Activated T-helper 9 cell treated with anti-CD3 and anti-CD28 coated beads, Interleukin-2, amount 50 U/mL, for 16 hours (primary cell): ENCODE measurements around the gene CPNE2.
A peak's percentile ranks its signal among the peaks of the same experiment; 100 is the strongest.
"Not testable (repeated sequence)": the region's sequence is repeated elsewhere in the genome, so short reads cannot be mapped to it uniquely, and the experiment has no call there.

Experiments used
- DNase-seq: peaks from one replicate; pipeline ENCODE4 v3.0.0-alpha.2; 2020; ENCODE audit warnings: low read depth

CPNE2 gene

DNA sequence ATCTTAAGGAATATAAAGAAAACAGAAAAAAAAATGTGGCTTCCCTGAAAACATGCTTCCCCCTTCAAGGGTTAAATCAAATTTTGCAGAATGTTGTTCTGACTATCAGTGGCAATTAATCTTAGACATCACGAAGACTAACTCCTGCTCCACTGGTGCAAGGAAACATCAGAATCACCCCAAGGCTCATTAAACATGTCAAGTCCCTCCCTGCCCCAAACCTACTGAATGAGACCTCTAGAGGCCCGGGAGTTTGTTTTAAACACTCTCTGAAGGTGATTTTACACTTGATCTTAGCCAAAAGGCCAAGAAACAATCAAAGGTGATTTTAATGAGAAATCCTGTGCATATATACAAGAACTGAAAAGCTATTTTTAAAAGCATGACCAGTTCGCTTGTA, 75.2 kb downstream of the CPNE2 start:
- no peak for DNase-seq

DNA sequence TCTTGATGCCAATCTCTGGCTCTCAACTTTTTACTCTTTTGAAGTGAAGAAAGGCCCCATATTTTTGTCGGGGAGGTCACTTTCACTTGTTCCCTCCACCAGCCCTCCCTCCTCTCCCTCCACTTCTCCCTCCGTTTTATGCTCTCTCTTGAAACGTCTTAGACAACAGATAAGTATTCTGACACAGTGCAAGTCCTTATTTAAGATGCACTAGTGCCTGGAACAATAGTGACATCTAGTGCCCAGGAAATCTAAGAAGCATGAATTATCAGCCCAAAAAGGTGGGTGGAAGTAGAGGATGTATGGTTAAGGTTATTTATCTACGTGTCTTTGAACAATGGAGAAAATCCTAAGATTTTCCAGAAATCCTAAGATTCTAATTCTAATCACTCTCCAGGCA, 75.6 kb downstream of the CPNE2 start:
- DNase-seq: no peak

DNA sequence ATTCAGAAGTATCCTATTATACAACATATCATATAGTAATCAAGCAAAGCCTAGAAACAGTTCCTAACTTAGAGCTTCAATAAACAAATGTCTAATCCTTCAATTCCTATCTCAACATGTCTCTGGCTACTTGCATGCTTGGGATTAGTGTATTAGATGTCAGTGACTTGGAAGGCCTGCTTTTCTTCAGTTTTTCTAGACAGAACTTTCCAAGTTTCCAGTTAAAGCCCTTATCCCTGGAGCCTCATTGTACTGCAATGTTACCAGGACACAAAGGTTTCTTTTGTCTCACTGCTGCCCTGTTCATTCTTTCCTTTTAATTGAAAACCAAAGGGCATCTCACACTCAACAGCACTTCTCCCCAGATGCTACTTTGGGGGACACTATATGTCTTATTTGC, 76.9 kb downstream of the CPNE2 start:
- DNase-seq: no peak

DNA sequence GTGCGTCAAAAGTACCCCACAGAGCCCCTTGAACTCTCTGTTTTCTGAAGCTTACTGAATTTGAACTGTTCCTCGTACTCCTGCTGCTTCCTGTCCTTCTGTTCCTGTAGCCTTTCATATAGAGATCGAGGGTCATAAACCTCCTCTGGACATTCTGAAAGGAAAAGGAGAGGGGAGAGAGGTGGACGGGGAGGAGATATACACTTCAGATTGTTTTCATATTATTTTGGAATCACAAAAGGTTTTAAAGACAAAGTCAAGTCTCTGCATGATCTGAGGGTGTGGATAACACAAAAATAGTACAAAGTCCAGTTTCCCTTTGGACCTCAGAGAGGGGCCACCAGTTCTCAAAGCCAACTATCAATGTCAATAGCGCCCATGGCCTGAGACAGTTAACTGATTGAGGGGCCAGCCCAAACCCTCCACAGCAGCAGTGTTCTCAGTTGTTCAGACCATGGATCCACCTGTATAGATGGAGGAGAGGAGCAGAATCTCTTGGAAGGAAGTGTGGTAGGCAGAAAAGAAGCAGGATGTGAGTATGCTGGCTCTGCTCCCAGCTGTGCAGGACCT, 80.4 kb downstream of the CPNE2 start:
- DNase-seq: no peak

DNA sequence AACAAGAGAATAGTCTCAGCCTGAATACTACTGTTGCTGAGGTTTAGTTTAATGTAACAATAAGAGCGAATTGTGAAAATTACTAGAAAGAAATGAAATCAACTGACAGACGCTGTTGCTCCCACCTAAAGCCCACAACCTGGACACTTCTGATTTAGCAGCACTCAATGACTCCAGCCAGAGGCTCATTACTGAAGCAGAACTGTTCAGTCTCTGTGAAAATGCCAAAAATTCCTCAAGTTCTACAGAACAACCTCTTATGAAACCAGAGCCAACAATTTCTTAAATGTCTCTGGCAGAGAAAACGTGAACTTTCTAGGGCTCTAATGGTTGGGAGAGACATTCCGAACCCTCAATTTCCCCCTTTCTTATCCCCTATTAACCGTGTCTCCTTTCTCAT, 83.5 kb downstream of the CPNE2 start:
- no peak for DNase-seq

DNA sequence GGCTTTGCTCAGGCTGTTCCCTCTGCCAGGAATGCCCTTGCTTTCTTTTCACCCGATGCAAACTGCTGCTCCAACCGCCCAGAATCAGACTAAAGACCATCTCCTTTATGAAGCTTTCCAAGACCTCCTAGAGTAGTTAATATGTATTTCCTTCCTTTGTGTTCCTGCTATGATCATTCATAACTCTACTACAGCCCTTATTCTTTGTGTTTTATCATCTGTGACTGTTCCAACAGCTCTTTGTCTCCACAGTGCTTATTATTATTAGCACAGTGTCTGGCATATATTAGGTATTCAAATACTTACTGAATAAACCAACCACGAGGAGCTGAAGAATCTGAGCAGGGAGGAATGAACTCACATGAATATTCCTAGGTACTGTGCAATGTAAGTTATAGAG, 85.8 kb downstream of the CPNE2 start:
- DNase-seq: no peak

DNA sequence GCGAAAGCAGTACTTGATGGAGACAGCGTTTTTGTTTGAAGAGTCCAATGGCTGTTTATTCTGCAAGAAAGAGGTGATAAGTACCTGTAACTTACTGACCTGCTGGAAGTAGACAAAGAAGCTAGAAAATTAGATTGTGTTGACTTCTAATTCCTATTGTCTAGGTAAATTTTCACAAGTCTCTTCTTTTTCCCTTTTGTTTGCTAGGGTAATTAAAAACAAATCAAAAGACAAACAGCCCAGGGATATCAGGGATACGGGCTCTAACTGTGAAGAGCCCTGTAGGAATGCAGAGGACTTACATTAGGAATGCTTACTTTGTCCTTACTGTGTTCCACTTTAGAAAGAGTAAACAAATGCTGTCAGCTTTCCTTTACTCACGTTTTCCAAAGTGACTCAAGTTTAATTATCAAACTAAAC, 86.4 kb downstream of the CPNE2 start:
- DNase-seq: no peak

DNA sequence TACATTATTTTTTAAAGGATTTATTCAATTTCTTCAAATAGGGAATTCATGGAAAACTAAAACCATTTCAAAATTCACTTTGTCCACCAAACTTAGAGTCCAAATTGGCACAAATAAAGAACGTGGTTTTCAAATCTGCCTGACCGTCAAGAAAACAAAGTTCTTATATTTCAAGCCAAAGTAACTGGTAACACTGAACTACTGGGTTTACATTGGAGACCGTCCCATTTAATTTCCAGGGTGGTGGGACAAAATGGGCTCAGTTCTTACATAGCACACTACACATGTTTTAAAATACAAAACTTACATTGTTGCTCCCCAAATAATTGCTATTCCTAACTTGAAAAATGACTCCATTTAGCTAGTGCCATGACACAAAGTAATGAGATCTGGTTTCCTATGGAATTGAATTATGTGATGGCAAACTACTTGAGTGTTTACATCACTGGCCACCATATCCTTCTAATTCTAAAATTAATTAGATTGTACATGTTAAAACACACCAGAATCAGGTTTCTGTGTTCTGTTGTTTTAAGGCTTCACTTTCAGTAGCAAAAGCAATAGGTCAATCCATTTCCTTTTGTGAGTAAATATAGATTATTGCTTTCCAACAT, 86.9 kb downstream of the CPNE2 start:
- DNase-seq: no peak

DNA sequence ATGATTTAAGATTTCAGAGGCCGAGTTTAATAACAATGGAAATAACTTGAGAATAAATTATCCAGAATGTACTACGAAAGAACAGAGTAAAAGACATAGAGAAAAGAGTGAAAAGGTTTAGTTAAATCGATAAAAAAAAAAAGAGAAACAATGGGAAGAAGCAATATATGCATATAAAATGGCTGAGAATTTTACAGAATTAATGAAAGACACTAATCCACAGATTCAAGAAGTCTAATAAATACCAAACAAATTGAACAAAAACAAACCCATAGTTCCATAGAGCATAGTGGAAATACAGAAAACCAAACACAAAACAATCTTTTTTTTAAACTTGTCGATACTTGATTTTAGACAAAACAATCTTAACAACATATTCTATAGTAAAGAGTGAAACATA, 91.7 kb downstream of the CPNE2 start:
- no peak for DNase-seq

DNA sequence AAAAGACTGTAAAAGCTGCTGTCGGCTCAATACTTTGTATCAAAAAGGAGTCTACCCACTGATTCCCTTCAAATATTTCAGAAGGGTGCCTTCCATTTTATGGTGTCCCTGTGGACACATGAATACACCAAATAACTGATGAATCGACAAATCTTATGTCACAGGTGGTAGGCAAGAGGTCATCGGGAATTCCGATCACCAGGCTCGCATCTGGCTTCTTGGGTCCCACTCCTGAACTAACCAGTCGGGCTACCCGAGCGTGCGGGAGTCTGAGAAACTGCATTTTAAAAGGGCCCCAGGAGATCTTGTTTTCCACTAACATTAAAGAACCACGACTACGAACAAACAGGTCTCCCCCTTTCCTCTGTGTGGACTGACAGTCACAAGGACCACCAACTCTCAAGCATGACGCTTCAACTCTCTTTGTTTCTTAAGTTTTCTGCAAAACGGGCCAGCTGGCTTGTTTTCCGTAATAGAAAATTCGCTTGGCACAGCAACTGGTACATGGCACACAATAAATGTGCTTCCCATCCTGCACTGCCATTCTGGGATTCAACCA, 92.6 kb downstream of the CPNE2 start:
- no peak for DNase-seq

DNA sequence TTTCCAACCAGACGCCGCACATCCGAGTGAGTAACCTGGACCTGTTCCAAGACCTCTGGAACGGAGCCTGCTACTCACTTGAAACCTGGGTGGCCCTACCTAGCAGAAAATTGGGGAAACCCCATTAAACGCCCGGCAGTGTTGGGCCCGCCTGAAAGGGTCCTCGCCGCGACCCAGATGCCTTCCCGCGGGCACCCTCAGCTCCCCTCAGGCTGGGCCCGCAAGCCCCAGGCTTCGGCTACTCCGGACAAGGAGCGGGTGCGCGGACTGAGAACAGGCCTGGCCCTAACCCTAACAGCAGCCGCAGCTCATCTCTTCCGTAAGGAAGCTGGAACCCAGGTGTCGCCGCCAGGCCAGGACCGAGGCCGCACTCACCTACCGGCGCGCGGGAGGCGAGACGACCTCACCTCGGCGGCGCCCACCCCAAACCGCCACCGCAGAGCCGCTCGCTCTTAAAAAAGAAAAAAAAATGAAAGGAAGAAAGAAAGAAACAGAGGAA, 93.1 kb downstream of the CPNE2 start:
- peak; percentile 30 for DNase-seq

DNA sequence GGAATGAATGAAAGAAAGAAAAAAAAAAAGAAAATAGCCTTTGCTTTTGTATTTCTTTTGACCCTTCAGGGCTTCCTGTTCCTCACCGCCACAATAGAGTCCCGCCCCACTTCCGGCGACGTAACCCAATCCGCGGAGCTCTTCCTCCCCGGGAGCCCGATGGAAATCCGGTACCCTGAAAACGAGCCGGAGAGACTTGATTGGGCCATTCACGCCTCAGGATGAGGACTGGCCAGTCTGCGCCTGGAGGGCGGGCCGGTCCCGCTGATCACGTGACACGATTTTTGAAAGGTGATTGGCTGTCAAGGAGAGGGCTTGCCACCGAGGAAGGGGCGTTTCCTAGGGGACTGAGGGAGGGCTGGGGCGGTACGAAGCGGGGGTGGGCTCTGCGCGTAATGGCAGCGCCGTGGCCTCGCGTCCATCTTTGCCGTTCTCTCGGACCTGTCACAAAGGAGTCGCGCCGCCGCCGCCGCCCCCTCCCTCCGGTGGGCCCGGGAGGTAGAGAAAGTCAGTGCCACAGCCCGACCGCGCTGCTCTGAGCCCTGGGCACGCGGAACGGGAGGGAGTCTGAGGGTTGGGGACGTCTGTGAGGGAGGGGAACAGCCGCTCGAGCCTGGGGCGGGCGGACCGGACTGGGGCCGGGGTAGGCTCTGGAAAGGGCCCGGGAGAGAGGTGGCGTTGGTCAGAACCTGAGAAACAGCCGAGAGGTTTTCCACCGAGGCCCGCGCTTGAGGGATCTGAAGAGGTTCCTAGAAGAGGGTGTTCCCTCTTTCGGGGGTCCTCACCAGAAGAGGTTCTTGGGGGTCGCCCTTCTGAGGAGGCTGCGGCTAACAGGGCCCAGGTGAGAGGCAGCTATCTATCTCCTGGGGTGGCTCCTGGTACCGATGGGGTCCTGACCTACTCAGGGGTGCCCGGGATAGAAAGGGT, 93.8 kb downstream of the CPNE2 start, which contains the start of the genes PSME3IP1 and RSPRY1:
Gene PSME3IP1, minus strand, starts transcription at position 95 of the 927 bp plus-strand sequence. CDS start 12,185 bp downstream, outside the sequence.
Gene RSPRY1, plus strand, starts transcription at position 385 of the 927 bp plus-strand sequence. CDS start 18,330 bp downstream, outside the sequence.
- DNase-seq: peak; percentile 96

DNA sequence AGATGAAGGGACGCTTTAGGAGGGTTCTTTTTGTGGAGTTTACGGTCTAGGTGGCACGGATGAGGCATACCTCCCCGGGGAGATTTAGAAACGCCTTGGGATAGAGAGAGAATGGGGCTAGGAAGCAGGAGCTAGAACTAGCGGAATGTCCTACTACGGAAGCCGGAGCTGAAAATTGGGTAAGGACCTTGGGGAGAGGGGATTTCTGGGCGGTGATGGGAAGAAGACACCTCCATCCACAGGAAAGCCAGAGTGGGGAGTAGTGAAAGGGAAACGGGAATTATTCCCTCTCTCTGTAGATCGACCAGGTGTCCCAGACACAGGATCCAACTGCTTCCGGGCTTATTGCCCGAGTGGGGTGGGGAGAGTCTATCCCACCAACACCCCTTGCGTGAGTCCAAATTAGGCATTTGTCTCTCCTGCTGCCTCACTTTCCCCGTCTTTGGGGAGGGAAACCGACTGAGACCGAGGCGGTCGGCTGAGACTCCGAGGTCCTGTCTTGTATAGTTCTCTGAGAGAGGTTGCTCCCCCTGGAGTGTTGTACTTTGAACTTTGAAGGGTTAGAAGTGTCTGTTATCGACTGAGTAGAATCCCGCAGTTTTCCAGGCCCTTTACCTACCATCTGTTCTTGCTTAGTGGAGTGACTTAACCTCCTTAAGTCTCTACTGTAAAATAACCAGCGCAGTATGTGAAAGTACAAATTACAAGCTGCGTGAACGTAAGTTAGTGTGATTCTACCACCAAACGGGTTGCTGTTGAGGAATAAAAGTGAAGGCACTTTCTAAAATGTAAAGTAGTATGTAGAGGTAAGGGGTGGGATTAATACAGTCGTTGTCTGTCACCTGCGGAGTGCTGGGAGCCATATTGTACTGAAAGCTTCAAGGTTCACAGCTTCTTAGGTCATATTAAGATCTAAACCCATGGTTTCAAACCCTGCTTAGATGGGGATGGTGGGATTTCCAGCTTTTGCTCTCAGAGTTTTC, 94.8 kb downstream of the CPNE2 start:
- no peak for DNase-seq

DNA sequence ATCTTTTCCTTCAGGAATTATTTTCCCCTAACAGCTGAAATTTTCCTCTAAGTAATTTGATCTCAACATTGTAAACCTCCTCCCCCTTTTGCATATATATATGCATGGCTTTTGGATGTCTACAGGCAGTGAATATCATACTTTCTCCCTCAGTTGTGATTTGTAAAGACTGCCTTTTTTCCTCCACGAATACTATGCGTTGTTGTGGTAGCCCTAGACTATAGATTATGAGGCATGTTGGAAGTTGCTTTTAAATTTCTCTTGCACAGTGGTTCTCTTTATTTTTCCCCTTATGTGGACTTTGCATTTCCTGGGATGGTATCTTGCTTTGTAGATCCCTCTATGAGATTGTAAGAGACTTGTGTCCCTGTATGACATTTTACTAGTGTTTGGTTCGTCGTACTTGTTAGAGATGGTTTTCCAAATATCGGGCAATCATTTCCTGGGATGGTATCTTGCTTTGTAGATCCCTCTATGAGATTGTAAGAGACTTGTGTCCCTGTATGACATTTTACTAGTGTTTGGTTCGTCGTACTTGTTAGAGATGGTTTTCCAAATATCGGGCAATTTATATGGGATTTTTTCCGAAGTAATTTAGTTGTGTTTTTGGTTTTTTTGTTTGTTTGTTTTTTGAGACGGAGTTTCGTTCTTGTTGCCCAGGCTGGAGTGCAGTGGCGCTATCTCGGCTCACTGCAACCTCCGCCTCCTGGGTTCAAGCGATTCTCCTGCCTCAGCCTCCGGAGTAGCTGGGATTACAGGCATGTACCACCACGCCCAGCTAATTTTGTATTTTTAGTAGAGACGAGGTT, 95.7 kb downstream of the CPNE2 start:
- not testable (repeated sequence) for DNase-seq

DNA sequence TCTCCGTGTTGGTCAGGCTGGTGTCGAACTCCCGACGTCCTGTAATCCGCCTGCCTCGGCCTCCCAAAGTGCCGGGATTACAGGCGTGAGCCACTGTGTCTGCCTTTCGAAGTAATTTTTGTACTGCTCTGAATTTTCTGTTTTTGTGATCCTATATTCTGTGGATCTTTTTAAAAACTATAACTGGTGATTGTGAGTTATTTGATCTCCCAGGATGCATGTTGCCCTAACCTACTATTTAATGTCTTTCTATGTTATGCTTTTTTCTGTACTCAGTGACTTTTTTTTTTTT, 96.3 kb downstream of the CPNE2 start:
- DNase-seq: no peak

DNA sequence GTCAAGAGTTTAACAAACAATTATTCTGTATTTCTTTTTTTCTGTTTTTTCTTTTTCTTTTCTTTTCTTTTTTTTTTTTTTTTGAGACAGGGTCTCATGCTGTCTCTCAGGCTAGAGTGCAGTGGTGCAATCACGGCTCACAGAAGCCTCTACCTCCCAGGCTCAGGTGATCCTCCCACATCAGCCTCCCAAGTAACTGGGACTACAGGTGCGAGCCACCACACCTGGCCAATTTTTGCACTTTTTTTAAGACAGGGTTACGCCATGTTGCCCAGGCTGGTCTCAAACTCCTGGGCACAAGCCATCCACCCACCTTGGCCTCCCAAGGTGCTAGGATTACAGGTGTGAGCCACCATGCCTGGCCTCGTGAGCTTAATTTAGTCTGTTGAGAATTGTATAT, 97.1 kb downstream of the CPNE2 start:
- not testable (repeated sequence) for DNase-seq

DNA sequence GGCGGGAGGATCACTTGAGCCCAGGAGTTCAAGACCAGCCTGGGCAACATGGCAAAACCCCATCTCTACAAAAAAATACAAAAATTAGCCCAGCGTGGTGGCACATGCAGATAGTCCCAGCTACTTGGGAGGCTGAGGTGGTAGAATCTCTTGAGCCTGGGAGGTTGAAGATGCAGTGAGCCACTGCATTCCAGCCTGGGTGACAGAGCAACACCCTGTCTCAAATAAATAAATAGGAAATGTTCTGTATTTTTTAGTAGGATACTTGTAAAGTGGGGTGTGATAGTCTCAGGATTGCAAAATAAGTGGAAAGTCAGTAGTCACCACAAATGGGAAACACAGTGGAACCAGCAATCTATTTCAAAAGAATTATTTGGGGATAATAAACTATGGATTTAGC, 97.8 kb downstream of the CPNE2 start:
- no peak for DNase-seq

DNA sequence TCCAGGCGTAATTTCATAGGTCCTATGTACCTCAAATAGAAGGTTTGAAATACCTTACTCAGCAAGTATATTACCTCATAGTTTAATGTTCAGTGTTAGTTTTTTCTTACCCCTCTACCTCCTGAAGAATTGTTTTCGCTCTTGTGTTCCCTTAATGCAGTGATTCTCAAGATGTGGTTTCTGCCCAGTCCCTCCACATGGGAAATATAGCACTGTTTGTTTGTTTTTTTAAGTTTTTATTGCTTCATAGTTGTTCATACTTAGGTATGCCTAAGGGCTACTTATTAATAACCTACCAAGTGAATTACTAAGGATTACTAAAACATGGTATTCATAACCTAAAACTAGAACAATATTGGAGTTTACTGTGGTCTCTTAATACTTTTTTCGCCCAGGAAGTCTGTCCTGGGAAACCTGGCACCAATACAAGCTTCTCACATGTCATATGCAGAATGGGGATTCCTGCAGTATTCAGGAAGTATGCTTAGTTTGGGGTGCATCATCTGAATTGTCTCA, 98.7 kb downstream of the CPNE2 start:
- no peak for DNase-seq

DNA sequence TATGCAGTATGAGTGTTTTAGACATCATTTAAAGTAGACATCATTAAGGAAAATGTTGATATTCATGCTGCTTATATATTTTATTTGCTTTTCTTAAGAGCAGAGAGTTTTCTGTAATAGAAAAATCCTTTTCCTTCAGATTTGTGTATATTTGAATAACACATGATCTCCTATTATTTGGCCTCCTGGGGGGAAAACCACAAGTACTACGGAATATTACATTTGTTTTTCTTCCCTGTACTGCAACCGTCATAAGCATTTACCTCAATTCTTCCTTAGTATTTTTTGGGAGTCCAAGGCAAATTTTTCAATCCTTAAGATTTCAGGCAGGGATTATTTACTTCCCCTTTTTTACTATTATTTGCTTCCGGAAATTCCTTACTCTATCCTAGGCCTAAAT, 99.8 kb downstream of the CPNE2 start:
- no peak for DNase-seq
